Sciatic nerve (tissue), 2 donors: ENCODE data around the gene OTOP2. TPM values are rescaled to one million over a fixed set of nuclear protein-coding genes. Genes with fewer than 3 reads are reported as not detected.

Experiments used
- ATAC-seq: fragments of 200-7000 bp; cut with Tn5 transposase; one replicate; pipeline ENCODE4 v1.9.1; 2020; ENCODE audit warnings: mild to moderate bottlenecking, moderate library complexity
- DNase-seq: peaks from one replicate; pipeline ENCODE4 v3.0.0-alpha.2; 2020; ENCODE audit warnings: low spot score
- intact Hi-C: fragments of 100-400 bp; cut with DNase I; formaldehyde crosslinking; loops from one replicate; pipeline ENCODE4 v1.14.2; 2022
- total RNA-seq: library from RNA; stranded (reverse); fragmentation: NEBNext Ultra II Directional; extraction: Animal tissue kit (Norgen Biotek cat#: 25700); gene quantifications from one replicate; pipeline ENCODE4 v1.2.1, GENCODE V29; 2021
- donor health status: DM: no; HTN: no; CAD: no.
- donor health status: DM: no; HTN: no; CAD: no.

The OTOP2 gene
- total RNA-seq, 1 donor from 2014 or later = not detected

GRCh38 chr17:74945543-74945942, 21.5 kb downstream of the OTOP2 start:
- DNase-seq (no peak), ATAC-seq (no peak)
- intact Hi-C loops = no loop called here

- no peak for DNase-seq
- ATAC-seq = no peak
- intact Hi-C loops = no loop called here
Measured at GRCh38 chr17:74946641-74947040, 22.6 kb downstream of the OTOP2 start.

- DNase-seq = no peak
- no peak for ATAC-seq
- intact Hi-C loops = no loop called here
Measured at GRCh38 chr17:74947041-74947754, 23.1 kb downstream of the OTOP2 start.

- intact Hi-C loops = no loop called here
- ATAC-seq (no peak), DNase-seq (no peak)
Measured at GRCh38 chr17:74949455-74950115, 25.5 kb downstream of the OTOP2 start.

GRCh38 chr17:74950207-74950606, 26.1 kb downstream of the OTOP2 start:
- intact Hi-C loops = no loop called here
- ATAC-seq = no peak
- no peak for DNase-seq

GRCh38 chr17:74951065-74951464, 27.0 kb downstream of the OTOP2 start:
- intact Hi-C loops = no loop called here
- ATAC-seq = no peak
- no peak for DNase-seq

GRCh38 chr17:74951680-74952421, 27.8 kb downstream of the OTOP2 start:
- intact Hi-C loops = no loop called here
- ATAC-seq = no peak
- no peak for DNase-seq

GRCh38 chr17:74952431-74953133, 28.5 kb downstream of the OTOP2 start:
- intact Hi-C loops = no loop called here
- ATAC-seq (no peak), DNase-seq (no peak)

GRCh38 chr17:74953134-74953687, 29.1 kb downstream of the OTOP2 start:
- intact Hi-C loops = no loop called here
- DNase-seq (no peak), ATAC-seq (no peak)

GRCh38 chr17:74954115-74954514, 30.0 kb downstream of the OTOP2 start:
- no peak for ATAC-seq
- no peak for DNase-seq
- intact Hi-C loops = no loop called here

GRCh38 chr17:74954665-74955421, 30.8 kb downstream of the OTOP2 start:
- intact Hi-C loops = no loop called here
- ATAC-seq (no peak), DNase-seq (no peak)

- intact Hi-C loops = no loop called here
- ATAC-seq (no peak), DNase-seq (no peak)
Measured at GRCh38 chr17:74956093-74956492, 32.0 kb downstream of the OTOP2 start.

GRCh38 chr17:74957935-74958740, 34.1 kb downstream of the OTOP2 start:
- intact Hi-C loops = no loop called here
- peak; percentile 89 for DNase-seq
- ATAC-seq = peak; percentile 42

- DNase-seq = no peak
- intact Hi-C loops = loop anchor here (10.0 kb wide), 1 partner anchor 55 kb away; the partner anchor contains the start of gene MRPL58
- no peak for ATAC-seq
Measured at GRCh38 chr17:74959826-74960515, 35.9 kb downstream of the OTOP2 start.

- DNase-seq (no peak), ATAC-seq (no peak)
- intact Hi-C loops = loop anchor here (10.0 kb wide), 1 partner anchor 54 kb away; the partner anchor contains the start of gene MRPL58
Measured at GRCh38 chr17:74960570-74961342, 36.7 kb downstream of the OTOP2 start.

- peak; percentile 95 for DNase-seq
- intact Hi-C loops = loop anchor here (10.0 kb wide), 1 partner anchor 53 kb away; the partner anchor contains the start of gene MRPL58
- peak; percentile 89 for ATAC-seq
Measured at GRCh38 chr17:74961657-74962350, 37.7 kb downstream of the OTOP2 start.
